Activated CD4-positive, alpha-beta T cell treated with anti-CD3 and anti-CD28 coated beads, Interleukin-2, amount 50 U/mL, for 16 hours (primary cell): ENCODE results near the gene ITIH1.
"Not testable (repeated sequence)": the region's sequence is repeated elsewhere in the genome, so short reads cannot be mapped to it uniquely, and the experiment has no call there.

Source experiments
- DNase-seq: peaks from one replicate; pipeline ENCODE4 v3.0.0-alpha.2; 2020

Gene ITIH1

GRCh38 chr3:52774901-52775864, 2.2 kb upstream of the ITIH1 start:
- DNase-seq, result no peak

GRCh38 chr3:52775877-52776276, 1.5 kb upstream of the ITIH1 start:
- DNase-seq, result no peak

- DNase-seq, result not testable (repeated sequence)
Observed at GRCh38 chr3:52776486-52776885, 913 bp upstream of the ITIH1 start.

GRCh38 chr3:52777959-52778805, 783 bp downstream of the ITIH1 start:
- DNase-seq, result no peak

GRCh38 chr3:52779011-52779836, 1.8 kb downstream of the ITIH1 start:
- no peak for DNase-seq

GRCh38 chr3:52779837-52780585, 2.6 kb downstream of the ITIH1 start:
- no peak for DNase-seq

GRCh38 chr3:52781741-52782140, 4.3 kb downstream of the ITIH1 start:
- DNase-seq, result no peak

- DNase-seq, result no peak
Observed at GRCh38 chr3:52782412-52783210, 5.2 kb downstream of the ITIH1 start.

GRCh38 chr3:52783211-52783555, 5.8 kb downstream of the ITIH1 start:
- no peak for DNase-seq

GRCh38 chr3:52784021-52784621, 6.7 kb downstream of the ITIH1 start:
- no peak for DNase-seq

- no peak for DNase-seq
Observed at GRCh38 chr3:52784931-52785590, 7.7 kb downstream of the ITIH1 start.

GRCh38 chr3:52786330-52787215, 9.2 kb downstream of the ITIH1 start:
- DNase-seq, result no peak

- DNase-seq, result no peak
Observed at GRCh38 chr3:52787246-52787645, 9.8 kb downstream of the ITIH1 start.

- DNase-seq, result no peak
Observed at GRCh38 chr3:52787672-52788625, 10.6 kb downstream of the ITIH1 start.

GRCh38 chr3:52788890-52789745, 11.7 kb downstream of the ITIH1 start:
- no peak for DNase-seq

- DNase-seq, result no peak
Observed at GRCh38 chr3:52789746-52790040, 12.3 kb downstream of the ITIH1 start.

GRCh38 chr3:52790337-52790736, 12.9 kb downstream of the ITIH1 start:
- DNase-seq, result no peak
